HepG2 (cell line): ENCODE results near the gene SEMA3F. TPM values are rescaled to one million over a fixed set of nuclear protein-coding genes. Genes with fewer than 3 reads are reported as not detected.
A peak's percentile ranks its signal among the peaks of the same experiment; 100 is the strongest.

ENCODE experiments used
- ATF2 ChIP-seq: sonication (generic); formaldehyde crosslinking; IDR thresholded peaks from 2 replicates; pipeline ENCODE4 v1.4.0; 2020; ENCODE audit warnings: missing genetic modification reagents
- MIER2 ChIP-seq: IDR thresholded peaks from 2 replicates; pipeline ENCODE4 v1.6.1; 2016; ENCODE audit warnings: missing biosample characterization, missing genetic modification reagents
- PATZ1 ChIP-seq: sonication (generic); formaldehyde crosslinking; IDR thresholded peaks from 2 replicates; pipeline ENCODE4 v1.4.0; 2020; ENCODE audit warnings: missing genetic modification reagents
- RFX3 ChIP-seq: IDR thresholded peaks from 2 replicates; pipeline ENCODE4 v1.6.1; 2016; ENCODE audit warnings: missing biosample characterization, missing genetic modification reagents
- SKI ChIP-seq: fragments of 450-650 bp; IDR thresholded peaks from one replicate; pipeline ENCODE4 v1.6.1; 2018; ENCODE audit warnings: mild to moderate bottlenecking; ENCODE audit not compliant: partially characterized antibody
- SNAPC2 ChIP-seq: sonication (generic); formaldehyde crosslinking; IDR thresholded peaks from 2 replicates; pipeline ENCODE4 v1.8.1; 2022; ENCODE audit warnings: mild to moderate bottlenecking, missing genetic modification reagents
- TFDP2 ChIP-seq: sonication (generic); formaldehyde crosslinking; IDR thresholded peaks from 2 replicates; pipeline ENCODE4 v1.4.0; 2020; ENCODE audit warnings: missing genetic modification reagents
- ZBTB40 ChIP-seq, 2 experiments: fragments of 450-650 bp in 1 of 2; sonication (generic) in 1 of 2; formaldehyde crosslinking in 1 of 2; IDR thresholded peaks; 2 replicates each; pipeline versions ENCODE4 v1.6.1 to v1.8.0; 2016 to 2022; ENCODE audit warnings: antibody characterized with exemption in 1 of 2, mild to moderate bottlenecking in 1 of 2, missing genetic modification reagents in 1 of 2
- ZNF256 ChIP-seq: sonication (generic); formaldehyde crosslinking; conservative IDR thresholded peaks from 2 replicates; pipeline ENCODE4 v1.4.0; 2020; ENCODE audit warnings: missing genetic modification reagents
- ZNF282 ChIP-seq: fragments of 450-650 bp; IDR thresholded peaks from 2 replicates; pipeline ENCODE4 v1.6.1; 2018; ENCODE audit not compliant: partially characterized antibody
- ZNF740 ChIP-seq: sonication (generic); formaldehyde crosslinking; IDR thresholded peaks from 2 replicates; pipeline ENCODE4 v1.4.0; 2020; ENCODE audit warnings: missing genetic modification reagents
- ZNF878 ChIP-seq: sonication (generic); formaldehyde crosslinking; IDR thresholded peaks from 2 replicates; pipeline ENCODE4 v1.8.1; 2023; ENCODE audit warnings: mild to moderate bottlenecking, missing genetic modification reagents, moderate library complexity
- polyA plus RNA-seq, 8 experiments: library from polyadenylated mRNA; depleted of rRNA in 3 of 8; stranded (reverse) in 7 of 8; unstranded in 1 of 8; fragments of >200 nt; fragmentation: Illumina TruSeq in 4 of 8; extraction: Trizol in 4 of 8; gene quantifications; 2 replicates each; pipeline versions ENCODE4 v1.2.1 to v1.2.3, GENCODE V29; 2011 to 2016; ENCODE audit warnings: low read depth in 4 of 8, missing spikeins in 1 of 8, mixed read lengths in 1 of 8; ENCODE audit not compliant: insufficient read depth in 1 of 8
- total RNA-seq, 5 experiments: library from RNA; depleted of rRNA; stranded (reverse); fragments of >200 nt; fragmentation: Illumina TruSeq; extraction: Trizol; gene quantifications; 2 replicates each; pipeline ENCODE4 v1.2.3, GENCODE V29; 2016; ENCODE audit warnings: low read depth in 1 of 5

Gene SEMA3F
- total and polyA plus RNA-seq, 2 of the 13 experiments (the other 11 are each of a cell fraction or from before 2014, with no cell fraction given), result 7.6 to 17.2 TPM

GRCh38 chr3:50171540-50172301, 16.6 kb downstream of the SEMA3F start (continued):
- TF ChIP-seq ZBTB40 (IDR thresholded peaks at IDR 0.05) (no peak), ZBTB40 (CRISPR knock-in tag; IDR thresholded peaks at IDR 0.05) (peak; percentile 85), ZNF256 (no peak), ATF2 (CRISPR knock-in tag) (peak; percentile 97), RFX3 (CRISPR knock-in tag) (peak; percentile 42; the same call in 1 of the 2 replicates), SNAPC2 (CRISPR knock-in tag) (peak; percentile 84; the same call in 1 of the 2 replicates), TFDP2 (CRISPR knock-in tag) (peak; percentile 57), ZNF740 (no peak; the same call in 1 of the 2 replicates), MIER2 (CRISPR knock-in tag) (peak; percentile 86), SKI (peak; percentile 98), ZNF282 (no peak), ZNF878 (CRISPR knock-in tag) (peak; percentile 91), PATZ1 (CRISPR knock-in tag) (peak; percentile 100)
